HCT116 (cell line): Measurements from ENCODE around the gene CES3. TPM values are rescaled to one million over a fixed set of nuclear protein-coding genes. Genes with fewer than 3 reads are reported as not detected.
"Not testable (repeated sequence)": the region's sequence is repeated elsewhere in the genome, so short reads cannot be mapped to it uniquely, and the experiment has no call there.

Experiments used
- ATAC-seq: fragments of 200-7000 bp; cut with Tn5 transposase; 2 replicates; pipeline ENCODE4 v1.9.1; 2020; ENCODE audit warnings: mild to moderate bottlenecking, moderate library complexity
- BruUV-seq: library from RNA; stranded (reverse); fragments of 400-500 nt; replicated peaks from 2 replicates; lab custom pipeline; 2021; lab: Mats Ljungman, UMichigan
- CTCF ChIA-PET: fragments of 300-600 bp; sonication (Branson Sonifier 250); formaldehyde crosslinking; loops from one replicate; lab custom pipeline; 2021; ENCODE audit warnings: antibody characterized with exemption; lab: Charles Lee
- POLR2A ChIA-PET: fragments of 300-600, 350-600 bp; sonication (Branson Sonifier 250); formaldehyde crosslinking; loops from one replicate; lab custom pipeline; 2021; ENCODE audit warnings: antibody characterized with exemption; lab: Charles Lee
- RAD21 ChIA-PET, 2 experiments: fragments of 300-600 bp; sonication (Branson Sonifier 250); formaldehyde crosslinking; loops; one replicate each; lab custom pipeline; 2023; ENCODE audit warnings: low total read pairs in 2 of 2; ENCODE audit not compliant: uncharacterized antibody in 2 of 2, unreplicated experiment in 2 of 2, low non-redundant PET in 1 of 2; lab: Charles Lee
- DNase-seq: peaks from one replicate; pipeline ENCODE4 v3.0.0-alpha.2; 2010; ENCODE audit warnings: low read depth, low spot score
- H2AFZ ChIP-seq: fragments of 200-600 bp; shearing (Covaris generic), sonication (generic); 2 replicates; pipeline ENCODE4 v1.6.1; 2017; ENCODE audit warnings: low read depth, mixed run types, mixed read lengths, antibody characterized with exemption, low read length; ENCODE audit not compliant: poor library complexity, severe bottlenecking
- H3K27ac ChIP-seq: 2 replicates; pipeline ENCODE4 v1.5.1; 2012; ENCODE audit warnings: low read depth, low read length
- H3K27me3 ChIP-seq: fragments of 200-600 bp; sonication (generic); 2 replicates; pipeline ENCODE4 v1.6.1; 2016; ENCODE audit warnings: mixed run types, low read length, mixed read lengths; ENCODE audit not compliant: insufficient read depth
- H3K36me3 ChIP-seq, 2 experiments: fragments of 200-500 bp in 1 of 2; fragments of 200-600 bp in 1 of 2; sonication (Bioruptor generic) in 1 of 2; sonication (generic) in 1 of 2; 2 replicates each; pipeline versions ENCODE4 v1.5.1 to v1.6.1; 2014 to 2016; ENCODE audit warnings: low read length in 2 of 2, inconsistent platforms in 1 of 2, mixed read lengths in 1 of 2, mixed run types in 1 of 2; ENCODE audit not compliant: insufficient read depth in 2 of 2, control insufficient read depth in 1 of 2
- H3K4me1 ChIP-seq, 2 experiments: fragments of 200-600 bp in 1 of 2; sonication (generic) in 1 of 2; 2 replicates each; pipeline versions ENCODE4 v1.5.1 to v1.6.1; 2012 to 2017; ENCODE audit warnings: low read length in 2 of 2, inconsistent platforms in 1 of 2, mild to moderate bottlenecking in 1 of 2, mixed read lengths in 1 of 2, mixed run types in 1 of 2, moderate library complexity in 1 of 2; ENCODE audit not compliant: insufficient read depth in 2 of 2, control insufficient read depth in 1 of 2
- H3K4me2 ChIP-seq: fragments of 200-600 bp; sonication (generic); 2 replicates; pipeline ENCODE4 v1.6.1; 2017; ENCODE audit warnings: mixed run types, low read length, mixed read lengths
- H3K4me3 ChIP-seq, 2 experiments: fragments of 200-600 bp in 1 of 2; sonication (generic) in 1 of 2; replicated peaks in 1 of 2; 2 replicates each; pipeline ENCODE4 v1.5.1; 2011 to 2016; ENCODE audit warnings: low read length in 2 of 2, control low read depth in 1 of 2, low read depth in 1 of 2, mild to moderate bottlenecking in 1 of 2, mixed read lengths in 1 of 2, mixed run types in 1 of 2
- H3K79me2 ChIP-seq: fragments of 200-600 bp; sonication (generic); 2 replicates; pipeline ENCODE4 v1.6.1; 2017; ENCODE audit warnings: mild to moderate bottlenecking, mixed run types, low read length, moderate library complexity, mixed read lengths; ENCODE audit not compliant: insufficient read depth
- H3K9ac ChIP-seq: fragments of 200-600 bp; sonication (generic); 2 replicates; pipeline ENCODE4 v1.6.1; 2016; ENCODE audit warnings: low read length, mixed read lengths
- H3K9me2 ChIP-seq: fragments of 200-600 bp; sonication (generic), shearing (Covaris generic); 2 replicates; pipeline ENCODE4 v1.6.1; 2017; ENCODE audit warnings: mixed run types, mild to moderate bottlenecking, moderate library complexity; ENCODE audit not compliant: insufficient read depth
- H3K9me3 ChIP-seq, 2 experiments: fragments of 200-500 bp in 1 of 2; fragments of 200-600 bp in 1 of 2; sonication (Bioruptor generic) in 1 of 2; sonication (generic) in 1 of 2; 2 replicates each; pipeline ENCODE4 v1.6.1; 2014 to 2017; ENCODE audit warnings: low read length in 2 of 2, mixed read lengths in 2 of 2, inconsistent platforms in 1 of 2, low read depth in 1 of 2, mild to moderate bottlenecking in 1 of 2, mixed run types in 1 of 2, moderate library complexity in 1 of 2; ENCODE audit not compliant: control insufficient read depth in 1 of 2, insufficient read depth in 1 of 2
- H4K20me1 ChIP-seq: fragments of 200-600 bp; sonication (generic), shearing (Covaris generic); 2 replicates; pipeline ENCODE4 v1.6.1; 2017; ENCODE audit warnings: mixed run types, mild to moderate bottlenecking, moderate library complexity; ENCODE audit not compliant: insufficient read depth
- intact Hi-C: fragments of 100-400 bp; cut with micrococcal nuclease; formaldehyde crosslinking; loops from 2 replicates; pipeline ENCODE4 v1.10.0; 2022
- total RNA-seq: library from RNA; stranded (reverse); gene quantifications from one replicate; pipeline ENCODE4 v1.2.1, GENCODE V29; 2021; ENCODE audit not compliant: unreplicated experiment

The CES3 gene
- total RNA-seq, 1 experiment from 2014 or later: 10.8 TPM

DNA sequence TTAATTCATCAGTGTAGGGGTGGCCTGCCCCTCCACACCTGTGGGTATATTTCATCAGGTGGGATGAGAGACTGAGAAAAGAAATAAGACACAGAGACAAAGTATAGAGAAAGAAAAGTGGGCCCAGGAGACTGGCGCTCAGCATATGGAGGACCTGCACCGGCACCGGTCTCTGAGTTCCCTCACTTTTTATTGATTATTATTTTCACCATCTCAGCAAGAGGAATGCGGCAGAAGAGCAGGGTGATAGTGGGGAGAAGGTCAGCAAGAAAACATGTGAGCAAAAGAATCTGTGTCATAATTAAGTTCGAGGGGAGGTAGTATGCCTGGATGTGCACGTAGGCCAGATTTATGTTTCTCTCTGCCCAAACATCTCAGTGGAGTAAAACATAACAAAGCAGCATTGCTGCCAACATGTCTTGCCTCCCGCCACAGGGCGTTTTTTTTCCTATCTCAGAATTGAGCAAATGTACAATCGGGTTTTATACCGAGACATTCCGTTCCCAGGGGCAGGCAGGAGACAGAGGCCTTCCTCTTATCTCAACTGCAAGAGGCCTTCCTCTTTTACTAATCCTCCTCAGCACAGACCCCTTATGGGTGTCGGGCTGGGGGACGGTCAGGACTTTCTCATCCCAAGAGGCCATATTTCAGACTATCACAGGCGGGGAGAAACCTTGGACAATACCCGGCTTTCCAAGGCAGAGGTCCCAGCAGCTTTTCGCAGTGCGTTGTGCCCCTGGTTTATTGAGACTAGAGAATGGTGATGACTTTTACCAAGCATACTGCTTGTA is 5.5 kb upstream of the CES3 start:
- DNase-seq, H3K4me2 ChIP-seq, H2AFZ ChIP-seq, H3K9ac ChIP-seq, H3K79me2 ChIP-seq, H3K9me2 ChIP-seq, H3K27me3 ChIP-seq, CTCF ChIA-PET, H3K36me3 ChIP-seq, H3K4me3 ChIP-seq, RAD21 ChIA-PET, H4K20me1 ChIP-seq, H3K27ac ChIP-seq, H3K9me3 ChIP-seq, ATAC-seq, BruUV-seq, POLR2A ChIA-PET: not testable (repeated sequence)
- intact Hi-C loops: loop anchor here (10.0 kb wide), 1 partner anchor 709 kb away; the partner anchor contains the start of genes ACD, C16orf86, ENKD1 and PARD6A
- peaks cover 11 to 15% of the 10 kb centered on the region in 2 experiments; a peak in 3 of 4 replicates for H3K4me1 ChIP-seq

GRCh38 chr16:66956154-66956457 is 5.0 kb upstream of the CES3 start:
- CTCF ChIA-PET: interaction anchor here (0.9 kb wide), 1 partner anchor 61 kb away, joined by 3 read pairs; no protein-coding TSS in a partner anchor
- POLR2A ChIA-PET, H3K4me2 ChIP-seq, H3K36me3 ChIP-seq, H3K9ac ChIP-seq, H4K20me1 ChIP-seq, H3K27ac ChIP-seq, H2AFZ ChIP-seq, RAD21 ChIA-PET, H3K27me3 ChIP-seq, DNase-seq, H3K4me3 ChIP-seq, H3K9me3 ChIP-seq, ATAC-seq, BruUV-seq, H3K79me2 ChIP-seq, H3K9me2 ChIP-seq: not testable (repeated sequence)
- peaks cover 11 to 19% of the 10 kb centered on the region in 2 experiments; a peak in 3 of 4 replicates for H3K4me1 ChIP-seq
- intact Hi-C loops: loop anchor here (10.0 kb wide), 1 partner anchor 709 kb away; the partner anchor contains the start of genes ACD, C16orf86, ENKD1 and PARD6A
